KMS-11 (cell line): ENCODE data around the gene FAM13A.

Source experiments
- H2AFZ ChIP-seq: fragments of 200-600 bp; sonication (generic); 2 replicates; pipeline ENCODE4 v1.6.1; 2016; ENCODE audit warnings: antibody characterized with exemption, mixed run types, low read depth
- H3K27ac ChIP-seq: fragments of 200-600 bp; sonication (generic); 2 replicates; pipeline ENCODE4 v1.6.1; 2016; ENCODE audit warnings: mild to moderate bottlenecking, mixed run types
- H3K27me3 ChIP-seq: fragments of 200-600 bp; sonication (generic); 2 replicates; pipeline ENCODE4 v1.6.1; 2017; ENCODE audit warnings: mild to moderate bottlenecking, low read depth, mixed run types, moderate library complexity; ENCODE audit not compliant: insufficient read depth
- H3K36me3 ChIP-seq: fragments of 200-600 bp; sonication (generic); 2 replicates; pipeline ENCODE4 v1.6.1; 2017; ENCODE audit warnings: mild to moderate bottlenecking, mixed run types; ENCODE audit not compliant: insufficient read depth
- H3K4me1 ChIP-seq: fragments of 200-600 bp; sonication (generic); 2 replicates; pipeline ENCODE4 v1.6.1; 2016; ENCODE audit warnings: mild to moderate bottlenecking, low read depth, mixed run types; ENCODE audit not compliant: poor library complexity, severe bottlenecking
- H3K4me2 ChIP-seq: fragments of 200-600 bp; sonication (generic); 2 replicates; pipeline ENCODE4 v1.7.0; 2016; ENCODE audit warnings: mild to moderate bottlenecking, mixed run types
- H3K4me3 ChIP-seq: fragments of 200-600 bp; sonication (generic); IDR thresholded peaks from 2 replicates; pipeline ENCODE4 v1.6.1; 2017; ENCODE audit warnings: low read depth, low read length, mixed read lengths; ENCODE audit not compliant: insufficient read depth
- H3K79me2 ChIP-seq: fragments of 200-600 bp; sonication (generic); 2 replicates; pipeline ENCODE4 v1.6.1; 2016; ENCODE audit warnings: low read depth, mixed run types; ENCODE audit not compliant: insufficient read depth
- H3K9ac ChIP-seq: fragments of 200-600 bp; sonication (generic); 2 replicates; pipeline ENCODE4 v1.6.1; 2016; ENCODE audit warnings: mild to moderate bottlenecking, mixed run types
- H4K20me1 ChIP-seq: fragments of 200-600 bp; sonication (generic); 2 replicates; pipeline ENCODE4 v1.6.1; 2016; ENCODE audit warnings: mild to moderate bottlenecking, mixed run types; ENCODE audit not compliant: insufficient read depth
- CTCF ChIP-seq: fragments of 200-600 bp; sonication (generic); conservative IDR thresholded peaks from 2 replicates; pipeline ENCODE4 v1.6.1; 2017; ENCODE audit warnings: low read depth, mild to moderate bottlenecking, antibody characterized with exemption, low read length, moderate library complexity, mixed read lengths

The FAM13A gene

GRCh38 chr4:88953400-88953799, 103.6 kb downstream of the FAM13A start:
- Histone ChIP-seq H3K27me3 (no peaks in the 10 kb centered on the region), H3K36me3 (no peaks in the 10 kb centered on the region), H3K4me3 (no peak overlapping the region), H2AFZ (no peak overlapping the region), H3K4me1 (no peaks in the 10 kb centered on the region), H3K9ac (no peak overlapping the region), H3K27ac (no peak overlapping the region), H4K20me1 (no peaks in the 10 kb centered on the region), H3K79me2 (no peaks in the 10 kb centered on the region), H3K4me2 (no peak overlapping the region)
- TF ChIP-seq CTCF = no peak

- no peak overlapping the region for H3K4me3 ChIP-seq
- no peaks in the 10 kb centered on the region for H4K20me1 ChIP-seq
- no peak overlapping the region for H3K4me2 ChIP-seq
- no peak for TF ChIP-seq CTCF
- H2AFZ ChIP-seq = no peak overlapping the region
- no peak overlapping the region for H3K9ac ChIP-seq
- H3K4me1 ChIP-seq = no peaks in the 10 kb centered on the region
- H3K79me2 ChIP-seq = no peaks in the 10 kb centered on the region
- H3K27me3 ChIP-seq = no peaks in the 10 kb centered on the region
- no peaks in the 10 kb centered on the region for H3K36me3 ChIP-seq
- H3K27ac ChIP-seq = no peak overlapping the region
Measured at GRCh38 chr4:88952081-88952480, 104.9 kb downstream of the FAM13A start.

DNA sequence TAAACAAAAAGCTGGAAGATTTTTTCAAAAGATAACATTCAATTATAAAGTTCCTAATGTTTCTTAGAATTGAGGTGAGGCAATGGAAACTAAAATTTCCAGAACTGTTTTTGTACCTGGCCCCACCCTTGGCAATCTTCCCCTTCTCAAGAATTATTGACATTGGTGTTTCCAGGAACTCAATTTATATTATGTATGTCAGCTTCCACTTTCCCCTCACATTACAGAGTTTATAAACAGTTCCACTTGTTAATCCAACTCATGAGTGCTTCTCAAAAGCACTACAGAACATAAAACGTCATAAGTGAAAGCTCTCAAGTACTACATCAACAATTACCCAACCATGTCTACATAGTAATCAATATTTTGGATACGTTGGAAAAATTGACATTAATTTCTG, 107.4 kb downstream of the FAM13A start:
- Histone ChIP-seq H3K4me3 (no peak overlapping the region), H4K20me1 (no peaks in the 10 kb centered on the region), H2AFZ (no peak overlapping the region), H3K9ac (no peak overlapping the region), H3K4me2 (no peak overlapping the region), H3K36me3 (no peaks in the 10 kb centered on the region), H3K27me3 (no peaks in the 10 kb centered on the region), H3K27ac (no peak overlapping the region), H3K79me2 (no peaks in the 10 kb centered on the region), H3K4me1 (no peaks in the 10 kb centered on the region)
- no peak for TF ChIP-seq CTCF

DNA sequence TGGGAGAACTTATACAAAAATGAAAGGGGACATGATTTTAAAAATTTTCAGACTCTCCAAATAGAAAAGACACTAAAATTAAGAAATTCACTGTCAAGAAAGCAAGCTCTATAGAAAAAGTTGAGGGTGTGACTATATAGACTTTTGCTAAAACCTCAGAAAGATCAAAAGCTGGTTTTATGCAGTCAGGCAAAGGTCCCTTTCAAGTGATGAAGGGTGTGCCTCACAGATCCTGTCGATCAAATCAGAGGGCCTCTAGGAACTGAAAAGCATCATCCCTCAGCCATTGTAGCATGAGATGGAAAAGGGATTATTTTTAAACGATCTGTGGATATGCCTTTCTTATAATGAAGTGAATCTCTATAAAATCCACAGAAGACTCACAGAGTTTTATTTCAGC, 116.5 kb downstream of the FAM13A start:
- Histone ChIP-seq H3K27me3 (no peaks in the 10 kb centered on the region), H3K9ac (no peak overlapping the region), H3K36me3 (no peaks in the 10 kb centered on the region), H3K79me2 (no peaks in the 10 kb centered on the region), H3K4me3 (no peak overlapping the region), H4K20me1 (no peaks in the 10 kb centered on the region), H3K27ac (no peak overlapping the region), H2AFZ (no peak overlapping the region), H3K4me2 (no peak overlapping the region), H3K4me1 (no peaks in the 10 kb centered on the region)
- TF ChIP-seq CTCF = no peak

GRCh38 chr4:88939697-88940096, 117.3 kb downstream of the FAM13A start:
- H3K9ac ChIP-seq = no peak overlapping the region
- no peaks in the 10 kb centered on the region for H3K79me2 ChIP-seq
- H4K20me1 ChIP-seq = no peaks in the 10 kb centered on the region
- H3K4me3 ChIP-seq = no peak overlapping the region
- no peaks in the 10 kb centered on the region for H3K36me3 ChIP-seq
- no peaks in the 10 kb centered on the region for H3K27me3 ChIP-seq
- H3K27ac ChIP-seq = no peak overlapping the region
- H3K4me1 ChIP-seq = no peaks in the 10 kb centered on the region
- no peak overlapping the region for H3K4me2 ChIP-seq
- no peak overlapping the region for H2AFZ ChIP-seq
- TF ChIP-seq CTCF = no peak
